Adrenal gland (tissue), 12 donors: ENCODE measurements around the gene MRPL41. TPM values are rescaled to one million over a fixed set of nuclear protein-coding genes. Genes with fewer than 3 reads are reported as not detected.

Experiments
- DNase-seq, 7 donors: peaks; one replicate each; pipeline ENCODE4 v3.0.0-alpha.2; 2019 to 2020
- H3K27ac ChIP-seq, 5 donors: fragments of 200-600 bp; sonication (generic) in 4 of 5; 1 replicate in 3 of 5; 2 replicates in 2 of 5; pipeline versions ENCODE4 v1.5.1 to v1.8.0; 2016 to 2020; ENCODE audit warnings: mild to moderate bottlenecking in 1 of 5
- H3K27me3 ChIP-seq: fragments of 200-600 bp; 2 replicates; pipeline ENCODE4 v1.8.0; 2021
- H3K36me3 ChIP-seq, 2 donors: fragments of 200-600 bp; replicated peaks in 1 of 2; 1 replicate in 1 of 2; 2 replicates in 1 of 2; pipeline versions ENCODE4 v1.5.1 to v1.8.0; 2018 to 2022
- H3K4me1 ChIP-seq, 2 donors: fragments of 200-600 bp; replicated peaks in 1 of 2; 1 replicate in 1 of 2; 2 replicates in 1 of 2; pipeline versions ENCODE4 v1.5.1 to v1.8.0; 2018 to 2021
- H3K4me3 ChIP-seq, 4 donors: fragments of 200-600 bp; sonication (generic) in 3 of 4; one replicate each; pipeline ENCODE4 v1.5.1; 2016 to 2018
- H3K9me3 ChIP-seq, 3 donors: fragments of 200-600 bp; sonication (generic) in 1 of 3; replicated peaks in 1 of 3; 1 replicate in 2 of 3; 2 replicates in 1 of 3; pipeline versions ENCODE4 v1.5.1 to v1.8.0; 2016 to 2021
- CTCF ChIP-seq, 6 experiments: fragments of 450-650 bp in 4 of 6; fragments of 200-600 bp in 2 of 6; sonication (generic) in 1 of 6; IDR thresholded peaks; 1 replicate in 5 of 6; 2 replicates in 1 of 6; pipeline versions ENCODE4 v1.5.1 to v1.8.0; 2016 to 2021; ENCODE audit warnings: antibody characterized with exemption in 6 of 6, mild to moderate bottlenecking in 2 of 6, moderate library complexity in 1 of 6
- POLR2A ChIP-seq, 2 donors: fragments of 450-650 bp; IDR thresholded peaks; one replicate each; pipeline ENCODE4 v1.6.1; 2017; ENCODE audit warnings: antibody characterized with exemption in 2 of 2, mild to moderate bottlenecking in 2 of 2, moderate library complexity in 1 of 2
- WGBS, 4 donors: extraction: QIAGEN DNeasy Blood & Tissue Kit in 2 of 4; methylation state at CpG; one replicate each; pipeline versions ENCODE4 v1.1.5 to v1.1.7; 2013 to 2017; 5-methylcytosine and 5-hydroxymethylcytosine counted together
- intact Hi-C, 2 donors: fragments of 100-400 bp; cut with DNase I; formaldehyde crosslinking; loops; one replicate each; pipeline versions ENCODE4 v1.14.1 to v1.15.0; 2022 to 2023
- polyA plus RNA-seq, 3 donors: library from polyadenylated mRNA; stranded (reverse); fragments of 200-250 nt in 2 of 3; fragments of 350-450 nt in 1 of 3; fragmentation: Illumina TruSeq in 1 of 3; extraction: RNeasy Lipid Tissue Mini Kit (QIAGEN cat#74804) in 1 of 3; gene quantifications; one replicate each; pipeline ENCODE4 v1.2.3, GENCODE V29; 2013 to 2014
- total RNA-seq, 9 donors: library from RNA; depleted of rRNA in 4 of 9; stranded (reverse); fragments of >200 nt in 4 of 9; fragments of 120-200 nt in 1 of 9; fragmentation: NEBNext Ultra II Directional in 1 of 9; extraction: Animal tissue kit (Norgen Biotek cat#: 25700) in 1 of 9; gene quantifications; one replicate each; pipeline versions ENCODE4 v1.1.0 to v1.2.4, GENCODE V29; 2013 to 2023
- donor health status: healthy with polysubstance abuse.
- donor health status: Bipolar disorder and iron deficiency.
- donor health status: DM: yes; HTN: yes; CAD: no.
- donor health status: DM: no; HTN: no; CAD: no.
- donor health status: DM: no; HTN: no; CAD: no.
- donor health status: DM: yes; HTN: yes; CAD: no.

Gene MRPL41
- total and polyA plus RNA-seq, 12 donors: 6.1 to 335 (median 84.6) TPM

GRCh38 chr9:137589441-137590122 is 37.9 kb downstream of the MRPL41 start:
- Histone ChIP-seq H3K4me1 (peaks cover 7 to 16% of the 10 kb centered on the region in 2 donors), H3K27ac (peak overlapping the region in 1 of 5 donors; percentile 83), H3K27me3 (no peaks in the 10 kb centered on the region), H3K36me3 (peaks cover 0 to 25% of the 10 kb centered on the region in 2 donors), H3K4me3 (peak overlapping the region in 3 of 4 donors; percentile 18 to 85 (median 40)), H3K9me3 (no peaks in the 10 kb centered on the region)
- peak in 1 of 7 donors; percentile 49 for DNase-seq
- WGBS, 4 donors: 8 to 100% (median 28%) methylated on average over 3 to 58 of the region's 58 CpGs
- TF ChIP-seq CTCF (IDR thresholded peaks at IDR 0.05) (no peak), POLR2A (IDR thresholded peaks at IDR 0.05) (no peak)
- intact Hi-C loops: no loop called here

GRCh38 chr9:137590123-137590468 is 38.4 kb downstream of the MRPL41 start:
- WGBS, 4 donors: 0 to 1% methylated on average over 39 to 60 of the region's 61 CpGs; no CpG with 5 or more reads in 2 of the 4 donors
- peak overlapping the region in 1 of 5 donors; percentile 83 for H3K27ac ChIP-seq
- no peaks in the 10 kb centered on the region for H3K9me3 ChIP-seq
- intact Hi-C loops: no loop called here
- TF ChIP-seq CTCF (IDR thresholded peaks at IDR 0.05): no peak
- no peak for TF ChIP-seq POLR2A (IDR thresholded peaks at IDR 0.05)
- H3K36me3 ChIP-seq: peaks cover 0 to 23% of the 10 kb centered on the region in 2 donors
- peak overlapping the region in 2 of 4 donors; percentile 18 to 85 for H3K4me3 ChIP-seq
- H3K27me3 ChIP-seq: no peaks in the 10 kb centered on the region
- H3K4me1 ChIP-seq: peaks cover 7 to 16% of the 10 kb centered on the region in 2 donors
- no peak for DNase-seq

- Histone ChIP-seq H3K36me3 (peaks cover 0 to 20% of the 10 kb centered on the region in 2 donors), H3K27ac (peak within 1 kb of the TSS in 3 of 5 donors; percentile 15 to 83 (median 47)), H3K4me1 (peaks cover 7 to 16% of the 10 kb centered on the region in 2 donors), H3K9me3 (no peaks in the 10 kb centered on the region), H3K4me3 (peak within 1 kb of the TSS; percentile 42 to 93 (median 66)), H3K27me3 (no peaks in the 10 kb centered on the region)
- WGBS, 4 donors: 1 to 7% (median 2%) methylated on average over 9 to 111 of the region's 113 CpGs
- TF ChIP-seq POLR2A (IDR thresholded peaks at IDR 0.05) (peak in 1 of 2 donors; percentile 43), CTCF (IDR thresholded peaks at IDR 0.05) (no peak)
- peak; percentile 88 to 93 (median 90) for DNase-seq
- intact Hi-C loops: no loop called here
Observed at GRCh38 chr9:137590469-137591383, 39.0 kb downstream of the MRPL41 start, which contains the start of gene ZMYND19. Gene ZMYND19 (minus strand): TSS chr9:137590512. CDS start chr9:137590263, 249 bp downstream.

GRCh38 chr9:137592767-137593166 is 41.1 kb downstream of the MRPL41 start:
- intact Hi-C loops: no loop called here
- 63 to 90% (median 83%) methylated on average over 3 to 7 of the region's 7 CpGs for WGBS, 4 donors
- TF ChIP-seq CTCF (IDR thresholded peaks at IDR 0.05): no peak
- TF ChIP-seq POLR2A (IDR thresholded peaks at IDR 0.05): no peak

More at GRCh38 chr9:137592767-137593166, 41.1 kb downstream of the MRPL41 start:
- DNase-seq: no peak
- Histone ChIP-seq H3K27ac (no peak overlapping the region), H3K27me3 (no peaks in the 10 kb centered on the region), H3K4me3 (no peak overlapping the region), H3K4me1 (peaks cover 7 to 16% of the 10 kb centered on the region in 2 donors), H3K9me3 (no peaks in the 10 kb centered on the region), H3K36me3 (peaks cover 0 to 3% of the 10 kb centered on the region in 2 donors)
